Endothelial cell of umbilical vein (primary cell): ENCODE data around the gene SPATS2L. TPM values are rescaled to one million over a fixed set of nuclear protein-coding genes. Genes with fewer than 3 reads are reported as not detected.

ENCODE experiments used
- BruUV-seq: library from RNA; stranded (reverse); fragments of 400-500 nt; replicated peaks from 2 replicates; lab custom pipeline; 2021; lab: Mats Ljungman, UMichigan
- CTCF ChIA-PET: fragments of 300-600, 350-600 bp; sonication (Branson Sonifier 250); formaldehyde crosslinking; loops from one replicate; lab custom pipeline; 2021; ENCODE audit warnings: antibody characterized with exemption, inconsistent platforms; lab: Charles Lee
- POLR2A ChIA-PET: fragments of 300-600, 350-600 bp; sonication (Branson Sonifier 250); formaldehyde crosslinking; loops from one replicate; lab custom pipeline; 2021; ENCODE audit warnings: antibody characterized with exemption, inconsistent platforms; lab: Charles Lee
- DNase-seq: peaks from one replicate; pipeline ENCODE4 v3.0.0-alpha.2; 2011; ENCODE audit warnings: low read depth, low spot score
- FAIRE-seq: peaks from 2 replicates; lab custom pipeline; 2011; peaks lifted over from hg19 to GRCh38; lab: Jason Lieb, UNC
- H2AFZ ChIP-seq: 2 replicates; pipeline ENCODE4 v1.6.0; 2012; ENCODE audit warnings: low read depth, low read length, control low read depth, inconsistent platforms
- H3K27ac ChIP-seq: 2 replicates; pipeline ENCODE4 v1.5.1; 2011; ENCODE audit warnings: low read depth, mild to moderate bottlenecking, control low read depth, low read length, moderate library complexity; ENCODE audit not compliant: insufficient read depth
- H3K27me3 ChIP-seq, 2 experiments: 2 replicates each; pipeline versions ENCODE4 v1.6.0 to v1.6.1; 2011; ENCODE audit warnings: low read length in 2 of 2, mixed read lengths in 1 of 2; ENCODE audit not compliant: control insufficient read depth in 2 of 2, insufficient read depth in 2 of 2
- H3K36me3 ChIP-seq, 2 experiments: 2 replicates in 1 of 2; 3 replicates in 1 of 2; pipeline ENCODE4 v1.5.1; 2011; ENCODE audit warnings: low read length in 2 of 2, mild to moderate bottlenecking in 1 of 2, moderate library complexity in 1 of 2; ENCODE audit not compliant: control insufficient read depth in 2 of 2, insufficient read depth in 2 of 2; ENCODE audit errors: extremely low read depth in 1 of 2
- H3K4me1 ChIP-seq: 3 replicates; pipeline ENCODE4 v1.5.1; 2011; ENCODE audit warnings: mild to moderate bottlenecking, low read length; ENCODE audit not compliant: control insufficient read depth, insufficient read depth; ENCODE audit errors: extremely low read depth
- H3K4me2 ChIP-seq: 2 replicates; pipeline ENCODE4 v1.6.1; 2011; ENCODE audit warnings: low read length, control low read depth, mixed read lengths; ENCODE audit not compliant: insufficient read depth
- H3K4me3 ChIP-seq, 3 experiments: fragments of 200-600 bp in 1 of 3; sonication (generic), shearing (Covaris generic) in 1 of 3; replicated peaks in 1 of 3; 2 replicates each; pipeline ENCODE4 v1.5.1; 2011 to 2016; ENCODE audit warnings: control low read depth in 3 of 3, low read length in 3 of 3, mild to moderate bottlenecking in 2 of 3, inconsistent platforms in 1 of 3, low read depth in 1 of 3, moderate library complexity in 1 of 3; ENCODE audit not compliant: insufficient read depth in 1 of 3
- H3K79me2 ChIP-seq: 2 replicates; pipeline ENCODE4 v1.6.0; 2012; ENCODE audit warnings: low read length, inconsistent platforms; ENCODE audit not compliant: control insufficient read depth, insufficient read depth
- H3K9ac ChIP-seq: replicated peaks from 2 replicates; pipeline ENCODE3; 2011; ENCODE audit warnings: low read length, control low read depth; ENCODE audit not compliant: insufficient read depth; ENCODE audit errors: extremely low read depth
- H3K9me1 ChIP-seq: replicated peaks from 3 replicates; pipeline ENCODE4 v1.6.0; 2011; ENCODE audit warnings: mild to moderate bottlenecking, low read length; ENCODE audit not compliant: control insufficient read depth, insufficient read depth; ENCODE audit errors: extremely low read depth
- H3K9me3 ChIP-seq: replicated peaks from 2 replicates; pipeline ENCODE4 v1.5.1; 2012; ENCODE audit warnings: low read length, inconsistent platforms; ENCODE audit not compliant: control insufficient read depth, insufficient read depth
- H4K20me1 ChIP-seq: replicated peaks from 2 replicates; pipeline ENCODE3; 2011; ENCODE audit warnings: mild to moderate bottlenecking, low read length; ENCODE audit not compliant: control insufficient read depth, insufficient read depth; ENCODE audit errors: extremely low read depth
- CTCF ChIP-seq, 2 donors: IDR thresholded peaks; 1 replicate in 1 of 2; 2 replicates in 1 of 2; pipeline ENCODE4 v1.5.1; 2011; ENCODE audit warnings: low read length in 2 of 2, mild to moderate bottlenecking in 2 of 2, moderate library complexity in 2 of 2, control low read depth in 1 of 2, inconsistent platforms in 1 of 2, low read depth in 1 of 2; ENCODE audit not compliant: insufficient read depth in 1 of 2; ENCODE audit errors: extremely low read depth in 1 of 2
- EZH2 ChIP-seq: IDR thresholded peaks from 2 replicates; pipeline ENCODE4 v1.6.1; 2012; ENCODE audit warnings: borderline replicate concordance, low read depth, mild to moderate bottlenecking, moderate library complexity, low read length, inconsistent platforms; ENCODE audit not compliant: severe bottlenecking
- FOS ChIP-seq: IDR thresholded peaks from 2 replicates; pipeline ENCODE4 v1.6.1; 2011; ENCODE audit warnings: mild to moderate bottlenecking, low read length, moderate library complexity, borderline replicate concordance; ENCODE audit not compliant: insufficient read depth
- GATA2 ChIP-seq: IDR thresholded peaks from 2 replicates; pipeline ENCODE4 v1.7.0; 2011; ENCODE audit warnings: low read depth, mild to moderate bottlenecking, moderate library complexity, mixed read lengths, low read length; ENCODE audit not compliant: insufficient read length, insufficient read depth
- JUN ChIP-seq: IDR thresholded peaks from 2 replicates; pipeline ENCODE4 v1.6.1; 2011; ENCODE audit warnings: borderline replicate concordance, low read depth; ENCODE audit not compliant: insufficient read length, insufficient read depth
- MAX ChIP-seq: IDR thresholded peaks from 2 replicates; pipeline ENCODE4 v1.6.1; 2011; ENCODE audit not compliant: insufficient read depth, insufficient read length
- MYC ChIP-seq: IDR thresholded peaks from one replicate; pipeline ENCODE4 v1.6.1; 2011; ENCODE audit warnings: mild to moderate bottlenecking, low read depth, low read length
- POLR2A ChIP-seq: IDR thresholded peaks from 2 replicates; pipeline ENCODE4 v1.6.1; 2012; ENCODE audit warnings: low read depth, mild to moderate bottlenecking, control low read depth, low read length
- POLR2AphosphoS5 ChIP-seq: IDR thresholded peaks from 2 replicates; pipeline ENCODE4 v1.6.1; 2012; ENCODE audit warnings: low read depth, mild to moderate bottlenecking, control low read depth, low read length, moderate library complexity; ENCODE audit not compliant: insufficient read depth
- dilution Hi-C: fragments of 300-500 bp; cut with MboI; formaldehyde crosslinking; loops from one replicate; pipeline ENCODE4 v1.15.0; 2019; ENCODE audit warnings: low sequenced_read_pairs; ENCODE audit not compliant: extremely low pct_ligation_motif_present
- intact Hi-C: fragments of 100-400 bp; cut with micrococcal nuclease; formaldehyde crosslinking; loops from one replicate; pipeline ENCODE4 v1.10.0; 2022
- polyA plus RNA-seq, 4 experiments: library from polyadenylated mRNA; depleted of rRNA in 3 of 4; stranded (reverse) in 3 of 4; unstranded in 1 of 4; fragments of >200 nt; gene quantifications; 2 replicates each; pipeline versions ENCODE4 v1.2.1 to v1.2.3, GENCODE V29; 2011 to 2012; ENCODE audit warnings: missing spikeins in 1 of 4
- total RNA-seq: library from RNA; stranded (reverse); gene quantifications from 2 replicates; pipeline ENCODE4 v1.2.3, GENCODE V29; 2021

Gene SPATS2L
- total and polyA plus RNA-seq, 2 donors (not counting 3 experiments of a cell fraction or from before 2014, with no cell fraction given) = 29.1 to 72.9 TPM

- Histone ChIP-seq H3K4me2 (no peak overlapping the region), H3K4me1 (no peaks in the 10 kb centered on the region), H3K9me1 (no peaks in the 10 kb centered on the region), H3K4me3 (no peak overlapping the region), H3K27ac (no peak overlapping the region), H3K79me2 (peaks cover 7% of the 10 kb centered on the region), H3K9ac (no peak overlapping the region), H3K36me3 (no peaks in the 10 kb centered on the region), H4K20me1 (no peaks in the 10 kb centered on the region), H2AFZ (no peak overlapping the region), H3K27me3 (no peaks in the 10 kb centered on the region), H3K9me3 (no peaks in the 10 kb centered on the region)
- FAIRE-seq (no peak), DNase-seq (no peak)
- CTCF ChIA-PET = interaction anchor here (0.8 to 0.9 kb wide), 2 partner anchors 8 to 127 kb away, joined by 3 read pairs; no protein-coding TSS in a partner anchor
- POLR2A ChIA-PET = no interaction called here
- intact Hi-C loops (no loop called here), dilution Hi-C loops (no loop called here)
- no peak for TF ChIP-seq MAX
- no peak for TF ChIP-seq MYC
- no peak for TF ChIP-seq FOS
- no peak for TF ChIP-seq JUN
- no peak for TF ChIP-seq GATA2
- TF ChIP-seq CTCF (IDR thresholded peaks at IDR 0.05; ENCODE audit: extremely low read depth in 1 of 2, insufficient read depth in 1 of 2, low read depth in 1 of 2, low read length in 2 of 2) = no peak
- no peak for TF ChIP-seq POLR2A
- no peak for TF ChIP-seq EZH2
- TF ChIP-seq POLR2AphosphoS5 = no peak
- BruUV-seq = no TSS peak
These were observed 47.4 kb downstream of the SPATS2L start for GRCh38 chr2:200353874-200354273.
